ENCODE data around the gene FOXP4. TPM values are rescaled to one million over a fixed set of nuclear protein-coding genes. Genes with fewer than 3 reads are reported as not detected.

FOXP4 gene
- total RNA-seq, 1 donor from 2014 or later: 1.6 TPM

- H3K4me3 ChIP-seq (ENCODE audit: low read length in 3 of 3): no peak overlapping the region
- H3K9me3 ChIP-seq (ENCODE audit: control insufficient read depth in 3 of 3, low read length in 3 of 3): no peaks in the 10 kb centered on the region
- peaks cover 0 to 3% (median 0%) of the 10 kb centered on the region in 3 donors for H3K4me1 ChIP-seq (ENCODE audit: control insufficient read depth in 3 of 3, insufficient read depth in 3 of 3, low read length in 3 of 3)
- no peak overlapping the region for H3K27ac ChIP-seq (ENCODE audit: low read depth, low read length)
- H3K27me3 ChIP-seq (ENCODE audit: control insufficient read depth in 3 of 3, insufficient read depth in 3 of 3, low read length in 3 of 3): no peaks in the 10 kb centered on the region
- H3K36me3 ChIP-seq (ENCODE audit: control insufficient read depth in 3 of 3, insufficient read depth in 3 of 3, low read length in 3 of 3): peaks cover 22 to 26% (median 23%) of the 10 kb centered on the region in 3 donors
- no peak overlapping the region for H3K9ac ChIP-seq (ENCODE audit: low read depth in 1 of 3, low read length in 3 of 3)
Measured at GRCh38 chr6:41596807-41597206, 50.6 kb downstream of the FOXP4 start.

GRCh38 chr6:41597246-41598000 lies 51.2 kb downstream of the FOXP4 start:
- H3K36me3 ChIP-seq (ENCODE audit: control insufficient read depth in 3 of 3, insufficient read depth in 3 of 3, low read length in 3 of 3): peaks cover 22 to 26% (median 23%) of the 10 kb centered on the region in 3 donors
- no peaks in the 10 kb centered on the region for H3K27me3 ChIP-seq (ENCODE audit: control insufficient read depth in 3 of 3, insufficient read depth in 3 of 3, low read length in 3 of 3)
- H3K27ac ChIP-seq (ENCODE audit: low read depth, low read length): no peak overlapping the region
- no peak overlapping the region for H3K9ac ChIP-seq (ENCODE audit: low read depth in 1 of 3, low read length in 3 of 3)
- peaks cover 0 to 4% (median under 1%) of the 10 kb centered on the region in 3 donors for H3K4me1 ChIP-seq (ENCODE audit: control insufficient read depth in 3 of 3, insufficient read depth in 3 of 3, low read length in 3 of 3)
- H3K4me3 ChIP-seq (ENCODE audit: low read length in 3 of 3): no peak overlapping the region
- H3K9me3 ChIP-seq (ENCODE audit: control insufficient read depth in 3 of 3, low read length in 3 of 3): no peaks in the 10 kb centered on the region

- H3K9ac ChIP-seq (ENCODE audit: low read depth in 1 of 3, low read length in 3 of 3): no peak overlapping the region
- H3K27ac ChIP-seq (ENCODE audit: low read depth, low read length): no peak overlapping the region
- no peaks in the 10 kb centered on the region for H3K27me3 ChIP-seq (ENCODE audit: control insufficient read depth in 3 of 3, insufficient read depth in 3 of 3, low read length in 3 of 3)
- H3K36me3 ChIP-seq (ENCODE audit: control insufficient read depth in 3 of 3, insufficient read depth in 3 of 3, low read length in 3 of 3): peaks cover 16 to 22% (median 21%) of the 10 kb centered on the region in 3 donors
- H3K9me3 ChIP-seq (ENCODE audit: control insufficient read depth in 3 of 3, low read length in 3 of 3): no peaks in the 10 kb centered on the region
- peaks cover 7 to 10% (median 8%) of the 10 kb centered on the region in 3 donors for H3K4me1 ChIP-seq (ENCODE audit: control insufficient read depth in 3 of 3, insufficient read depth in 3 of 3, low read length in 3 of 3)
- no peak overlapping the region for H3K4me3 ChIP-seq (ENCODE audit: low read length in 3 of 3)
Measured at GRCh38 chr6:41598670-41599014, 52.5 kb downstream of the FOXP4 start.

- Histone ChIP-seq H3K27ac (ENCODE audit: low read depth, low read length) (no peak overlapping the region), H3K27me3 (ENCODE audit: control insufficient read depth in 3 of 3, insufficient read depth in 3 of 3, low read length in 3 of 3) (no peaks in the 10 kb centered on the region), H3K4me3 (ENCODE audit: low read length in 3 of 3) (no peak overlapping the region), H3K4me1 (ENCODE audit: control insufficient read depth in 3 of 3, insufficient read depth in 3 of 3, low read length in 3 of 3) (peaks cover 7 to 10% (median 8%) of the 10 kb centered on the region in 3 donors), H3K9ac (ENCODE audit: low read depth in 1 of 3, low read length in 3 of 3) (no peak overlapping the region), H3K36me3 (ENCODE audit: control insufficient read depth in 3 of 3, insufficient read depth in 3 of 3, low read length in 3 of 3) (peaks cover 16 to 19% (median 19%) of the 10 kb centered on the region in 3 donors), H3K9me3 (ENCODE audit: control insufficient read depth in 3 of 3, low read length in 3 of 3) (no peaks in the 10 kb centered on the region)
Measured at GRCh38 chr6:41599015-41599851, 53.1 kb downstream of the FOXP4 start.

- H3K27ac ChIP-seq (ENCODE audit: low read depth, low read length): no peak overlapping the region
- H3K27me3 ChIP-seq (ENCODE audit: control insufficient read depth in 3 of 3, insufficient read depth in 3 of 3, low read length in 3 of 3): no peaks in the 10 kb centered on the region
- H3K36me3 ChIP-seq (ENCODE audit: control insufficient read depth in 3 of 3, insufficient read depth in 3 of 3, low read length in 3 of 3): peaks cover 12 to 16% (median 15%) of the 10 kb centered on the region in 3 donors
- no peak overlapping the region for H3K9ac ChIP-seq (ENCODE audit: low read depth in 1 of 3, low read length in 3 of 3)
- no peaks in the 10 kb centered on the region for H3K9me3 ChIP-seq (ENCODE audit: control insufficient read depth in 3 of 3, low read length in 3 of 3)
- H3K4me1 ChIP-seq (ENCODE audit: control insufficient read depth in 3 of 3, insufficient read depth in 3 of 3, low read length in 3 of 3): peaks cover 7 to 10% (median 8%) of the 10 kb centered on the region in 3 donors
- no peak overlapping the region for H3K4me3 ChIP-seq (ENCODE audit: low read length in 3 of 3)
Measured at GRCh38 chr6:41599852-41600445, 53.8 kb downstream of the FOXP4 start.

- no peak overlapping the region for H3K4me3 ChIP-seq (ENCODE audit: low read length in 3 of 3)
- H3K9ac ChIP-seq (ENCODE audit: low read depth in 1 of 3, low read length in 3 of 3): no peak overlapping the region
- peaks cover 10 to 14% (median 13%) of the 10 kb centered on the region in 3 donors for H3K36me3 ChIP-seq (ENCODE audit: control insufficient read depth in 3 of 3, insufficient read depth in 3 of 3, low read length in 3 of 3)
- no peaks in the 10 kb centered on the region for H3K27me3 ChIP-seq (ENCODE audit: control insufficient read depth in 3 of 3, insufficient read depth in 3 of 3, low read length in 3 of 3)
- H3K9me3 ChIP-seq (ENCODE audit: control insufficient read depth in 3 of 3, low read length in 3 of 3): no peaks in the 10 kb centered on the region
- H3K4me1 ChIP-seq (ENCODE audit: control insufficient read depth in 3 of 3, insufficient read depth in 3 of 3, low read length in 3 of 3): peaks cover 7 to 10% (median 8%) of the 10 kb centered on the region in 3 donors
- H3K27ac ChIP-seq (ENCODE audit: low read depth, low read length): no peak overlapping the region
Measured at GRCh38 chr6:41600499-41601247, 54.5 kb downstream of the FOXP4 start.

- Histone ChIP-seq H3K4me1 (ENCODE audit: control insufficient read depth in 3 of 3, insufficient read depth in 3 of 3, low read length in 3 of 3) (peaks cover 7 to 10% (median 8%) of the 10 kb centered on the region in 3 donors), H3K27ac (ENCODE audit: low read depth, low read length) (no peak overlapping the region), H3K9me3 (ENCODE audit: control insufficient read depth in 3 of 3, low read length in 3 of 3) (no peaks in the 10 kb centered on the region), H3K9ac (ENCODE audit: low read depth in 1 of 3, low read length in 3 of 3) (no peak overlapping the region), H3K36me3 (ENCODE audit: control insufficient read depth in 3 of 3, insufficient read depth in 3 of 3, low read length in 3 of 3) (peaks cover 10 to 12% (median 10%) of the 10 kb centered on the region in 3 donors), H3K27me3 (ENCODE audit: control insufficient read depth in 3 of 3, insufficient read depth in 3 of 3, low read length in 3 of 3) (no peaks in the 10 kb centered on the region), H3K4me3 (ENCODE audit: low read length in 3 of 3) (no peak overlapping the region)
Measured at GRCh38 chr6:41601248-41601549, 55.0 kb downstream of the FOXP4 start.

- H3K4me3 ChIP-seq (ENCODE audit: low read length in 3 of 3): no peak overlapping the region
- peaks cover 7 to 10% (median 8%) of the 10 kb centered on the region in 3 donors for H3K4me1 ChIP-seq (ENCODE audit: control insufficient read depth in 3 of 3, insufficient read depth in 3 of 3, low read length in 3 of 3)
- peak overlapping the region in 1 of 3 donors; percentile 79 for H3K9ac ChIP-seq (ENCODE audit: low read depth in 1 of 3, low read length in 3 of 3)
- peaks cover 0 to 4% (median 0%) of the 10 kb centered on the region in 3 donors for H3K36me3 ChIP-seq (ENCODE audit: control insufficient read depth in 3 of 3, insufficient read depth in 3 of 3, low read length in 3 of 3)
- no peak overlapping the region for H3K27ac ChIP-seq (ENCODE audit: low read depth, low read length)
- no peaks in the 10 kb centered on the region for H3K9me3 ChIP-seq (ENCODE audit: control insufficient read depth in 3 of 3, low read length in 3 of 3)
- no peaks in the 10 kb centered on the region for H3K27me3 ChIP-seq (ENCODE audit: control insufficient read depth in 3 of 3, insufficient read depth in 3 of 3, low read length in 3 of 3)
Measured at GRCh38 chr6:41602422-41602743, 56.2 kb downstream of the FOXP4 start.

- H3K4me3 ChIP-seq (ENCODE audit: low read length in 3 of 3): peak overlapping the region; percentile 38 to 62 (median 48)
Measured at GRCh38 chr6:41602864-41603608, 56.9 kb downstream of the FOXP4 start.

More at GRCh38 chr6:41602864-41603608, 56.9 kb downstream of the FOXP4 start:
- H3K36me3 ChIP-seq (ENCODE audit: control insufficient read depth in 3 of 3, insufficient read depth in 3 of 3, low read length in 3 of 3): peaks cover 0 to 2% (median 0%) of the 10 kb centered on the region in 3 donors
- no peaks in the 10 kb centered on the region for H3K27me3 ChIP-seq (ENCODE audit: control insufficient read depth in 3 of 3, insufficient read depth in 3 of 3, low read length in 3 of 3)
- H3K9ac ChIP-seq (ENCODE audit: low read depth in 1 of 3, low read length in 3 of 3): peak overlapping the region; percentile 13 to 79 (median 45)
- H3K4me1 ChIP-seq (ENCODE audit: control insufficient read depth in 3 of 3, insufficient read depth in 3 of 3, low read length in 3 of 3): peaks cover 7 to 10% (median 8%) of the 10 kb centered on the region in 3 donors
- H3K27ac ChIP-seq (ENCODE audit: low read depth, low read length): no peak overlapping the region
- H3K9me3 ChIP-seq (ENCODE audit: control insufficient read depth in 3 of 3, low read length in 3 of 3): no peaks in the 10 kb centered on the region

Measured in skeletal muscle tissue (tissue), 4 donors.